Smooth muscle cell (in vitro differentiated cells): Measurements from ENCODE around the gene CD8A. TPM values are rescaled to one million over a fixed set of nuclear protein-coding genes. Genes with fewer than 3 reads are reported as not detected.

ENCODE experiments used
- DNase-seq: peaks from one replicate; lab custom pipeline; 2025; ENCODE audit not compliant: unreplicated experiment; lab: John Stamatoyannopoulos, UW
- H2AFZ ChIP-seq: fragments of 200-600 bp; sonication (generic); 2 replicates; pipeline ENCODE4 v1.6.0; 2016; ENCODE audit warnings: antibody characterized with exemption, low read depth, mild to moderate bottlenecking
- H3F3A ChIP-seq: fragments of 200-600 bp; sonication (generic); 2 replicates; pipeline ENCODE4 v1.6.0; 2017; ENCODE audit warnings: antibody characterized with exemption, low read depth
- H3K27ac ChIP-seq: fragments of 200-600 bp; sonication (generic); 2 replicates; pipeline ENCODE4 v1.5.1; 2016; ENCODE audit warnings: low read depth, mild to moderate bottlenecking
- H3K27me3 ChIP-seq: fragments of 200-600 bp; sonication (generic); 2 replicates; pipeline ENCODE4 v1.6.1; 2016; ENCODE audit warnings: low read depth, mild to moderate bottlenecking
- H3K36me3 ChIP-seq: fragments of 200-600 bp; sonication (generic); 2 replicates; pipeline ENCODE4 v1.5.1; 2016; ENCODE audit warnings: low read depth
- H3K4me1 ChIP-seq: fragments of 200-600 bp; sonication (generic); 2 replicates; pipeline ENCODE4 v1.5.1; 2016; ENCODE audit warnings: low read depth
- H3K4me2 ChIP-seq: fragments of 200-600 bp; sonication (generic); 2 replicates; pipeline ENCODE4 v1.6.0; 2016; ENCODE audit warnings: mild to moderate bottlenecking
- H3K4me3 ChIP-seq: fragments of 200-600 bp; sonication (generic); 2 replicates; pipeline ENCODE4 v1.5.1; 2016; ENCODE audit warnings: mild to moderate bottlenecking
- H3K79me2 ChIP-seq: fragments of 200-600 bp; sonication (generic); 2 replicates; pipeline ENCODE4 v1.6.0; 2016; ENCODE audit warnings: low read depth, mild to moderate bottlenecking
- H3K9ac ChIP-seq: fragments of 200-600 bp; sonication (generic); 2 replicates; pipeline ENCODE4 v1.6.0; 2016; ENCODE audit warnings: low read depth
- H3K9me3 ChIP-seq: fragments of 200-600 bp; sonication (generic); replicated peaks from 2 replicates; pipeline ENCODE4 v1.5.1; 2016; ENCODE audit warnings: low read depth
- H4K20me1 ChIP-seq: fragments of 200-600 bp; sonication (generic); 2 replicates; pipeline ENCODE4 v1.6.0; 2016; ENCODE audit warnings: low read depth
- WGBS: methylation state at CpG from one replicate; pipeline ENCODE4 v1.1.7; 2016; ENCODE audit warnings: low lambda C conversion rate; 5-methylcytosine and 5-hydroxymethylcytosine counted together
- polyA plus RNA-seq: library from polyadenylated mRNA; unstranded; fragments of >200 nt; fragmentation: Nextera tagmentation; extraction: Ambion mirVana; gene quantifications from 2 replicates; pipeline ENCODE4 v1.2.1, GENCODE V29; 2016
- total RNA-seq: library from RNA; depleted of rRNA; stranded (reverse); fragments of >200 nt; gene quantifications from 2 replicates; pipeline ENCODE4 v1.2.3, GENCODE V29; 2014
- TF ChIP-seq, protein P1 (sequence below): fragments of 200-600 bp; sonication (generic); IDR thresholded peaks from 2 replicates; pipeline ENCODE4 v1.5.1; 2017; ENCODE audit warnings: borderline replicate concordance, mild to moderate bottlenecking, antibody characterized with exemption; ENCODE audit not compliant: insufficient read depth, poor library complexity, severe bottlenecking

Gene CD8A
- total and polyA plus RNA-seq, 2 experiments from 2014 or later, result not detected

DNA sequence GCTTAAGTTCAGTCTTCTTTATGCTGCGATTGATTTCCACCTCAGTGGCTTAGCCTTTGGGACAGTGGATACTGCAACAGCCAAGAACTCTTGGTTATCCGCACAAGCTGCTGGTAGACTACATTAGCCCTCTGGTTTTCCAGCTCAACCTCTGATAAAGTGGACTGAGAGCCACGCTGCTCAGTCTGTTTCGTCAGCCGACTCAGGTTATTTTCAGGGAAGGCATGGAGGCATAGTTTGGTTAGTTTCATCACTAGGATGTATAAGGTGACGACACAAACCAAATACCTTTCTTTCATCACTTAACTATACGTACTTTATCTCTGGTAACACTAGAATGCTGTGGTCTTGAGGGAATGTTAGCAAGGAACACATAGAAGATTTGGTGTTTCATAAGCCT is 14.2 kb downstream of the CD8A start:
- H3K27ac ChIP-seq, result no peak overlapping the region
- no peaks in the 10 kb centered on the region for H3F3A ChIP-seq
- WGBS, result 92% methylated on average over 7 of the region's 7 CpGs
- no peaks in the 10 kb centered on the region for H4K20me1 ChIP-seq
- H3K36me3 ChIP-seq, result peaks cover 2% of the 10 kb centered on the region
- no peak overlapping the region for H3K9ac ChIP-seq
- no peak for DNase-seq
- H3K4me1 ChIP-seq, result no peaks in the 10 kb centered on the region
- no peak overlapping the region for H3K4me3 ChIP-seq
- no peak overlapping the region for H3K4me2 ChIP-seq
- no peaks in the 10 kb centered on the region for H3K27me3 ChIP-seq
- H3K79me2 ChIP-seq, result no peaks in the 10 kb centered on the region
- TF ChIP-seq, protein P1, sequence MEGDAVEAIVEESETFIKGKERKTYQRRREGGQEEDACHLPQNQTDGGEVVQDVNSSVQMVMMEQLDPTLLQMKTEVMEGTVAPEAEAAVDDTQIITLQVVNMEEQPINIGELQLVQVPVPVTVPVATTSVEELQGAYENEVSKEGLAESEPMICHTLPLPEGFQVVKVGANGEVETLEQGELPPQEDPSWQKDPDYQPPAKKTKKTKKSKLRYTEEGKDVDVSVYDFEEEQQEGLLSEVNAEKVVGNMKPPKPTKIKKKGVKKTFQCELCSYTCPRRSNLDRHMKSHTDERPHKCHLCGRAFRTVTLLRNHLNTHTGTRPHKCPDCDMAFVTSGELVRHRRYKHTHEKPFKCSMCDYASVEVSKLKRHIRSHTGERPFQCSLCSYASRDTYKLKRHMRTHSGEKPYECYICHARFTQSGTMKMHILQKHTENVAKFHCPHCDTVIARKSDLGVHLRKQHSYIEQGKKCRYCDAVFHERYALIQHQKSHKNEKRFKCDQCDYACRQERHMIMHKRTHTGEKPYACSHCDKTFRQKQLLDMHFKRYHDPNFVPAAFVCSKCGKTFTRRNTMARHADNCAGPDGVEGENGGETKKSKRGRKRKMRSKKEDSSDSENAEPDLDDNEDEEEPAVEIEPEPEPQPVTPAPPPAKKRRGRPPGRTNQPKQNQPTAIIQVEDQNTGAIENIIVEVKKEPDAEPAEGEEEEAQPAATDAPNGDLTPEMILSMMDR, result no peak
- no peaks in the 10 kb centered on the region for H3K9me3 ChIP-seq
- H2AFZ ChIP-seq, result no peak overlapping the region

DNA sequence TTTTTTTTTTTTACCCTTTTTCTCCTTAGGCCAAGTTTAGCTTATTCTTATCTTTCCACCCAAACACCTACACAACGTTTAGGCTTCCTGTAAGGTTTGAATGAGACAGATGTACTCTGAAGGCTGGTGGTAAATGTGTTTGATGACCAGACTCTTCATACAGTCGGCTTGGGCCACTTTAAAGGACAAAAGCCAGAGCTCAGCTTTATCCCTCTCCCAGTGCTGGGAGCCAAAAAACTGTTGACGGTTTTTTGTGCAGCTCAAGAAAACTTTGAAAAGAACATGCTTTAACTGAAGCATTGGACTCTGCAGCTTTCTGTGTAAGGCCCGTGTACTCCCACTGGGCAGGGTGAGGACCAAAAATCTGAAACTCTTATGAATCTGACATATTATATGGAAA is 15.4 kb downstream of the CD8A start:
- WGBS, result 58% methylated on average over 4 of the region's 4 CpGs
- Histone ChIP-seq H2AFZ (no peak overlapping the region), H3K27me3 (no peaks in the 10 kb centered on the region), H3K79me2 (no peaks in the 10 kb centered on the region), H3K9ac (no peak overlapping the region), H3K4me2 (no peak overlapping the region), H3K4me3 (no peak overlapping the region), H3F3A (no peaks in the 10 kb centered on the region), H3K36me3 (peaks cover 3% of the 10 kb centered on the region), H4K20me1 (no peaks in the 10 kb centered on the region), H3K4me1 (no peaks in the 10 kb centered on the region), H3K9me3 (no peaks in the 10 kb centered on the region), H3K27ac (no peak overlapping the region)
- no peak for DNase-seq
- TF ChIP-seq, protein P1, result no peak

DNA sequence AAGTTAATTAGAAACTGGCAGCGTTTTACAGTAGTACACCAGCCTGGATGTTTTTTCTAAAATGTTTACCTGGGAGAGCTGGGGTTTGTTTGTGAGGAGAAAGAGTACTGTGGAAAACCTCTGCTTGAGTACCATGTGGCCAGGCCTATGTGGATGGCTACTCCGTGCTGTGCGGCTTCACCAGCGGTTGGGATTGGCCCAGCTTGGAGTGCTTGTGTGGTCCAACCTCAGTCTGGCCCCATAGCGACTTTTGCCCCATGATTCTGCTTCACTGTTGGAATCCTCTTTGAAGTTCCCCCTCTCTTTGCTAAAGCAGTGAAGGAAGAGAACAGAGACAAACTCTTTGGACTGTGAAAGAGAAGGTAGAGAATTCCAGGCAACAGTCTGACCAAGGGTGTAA is 15.9 kb downstream of the CD8A start:
- WGBS, result 77% methylated on average over 5 of the region's 5 CpGs
- H3K9me3 ChIP-seq, result no peaks in the 10 kb centered on the region

DNA sequence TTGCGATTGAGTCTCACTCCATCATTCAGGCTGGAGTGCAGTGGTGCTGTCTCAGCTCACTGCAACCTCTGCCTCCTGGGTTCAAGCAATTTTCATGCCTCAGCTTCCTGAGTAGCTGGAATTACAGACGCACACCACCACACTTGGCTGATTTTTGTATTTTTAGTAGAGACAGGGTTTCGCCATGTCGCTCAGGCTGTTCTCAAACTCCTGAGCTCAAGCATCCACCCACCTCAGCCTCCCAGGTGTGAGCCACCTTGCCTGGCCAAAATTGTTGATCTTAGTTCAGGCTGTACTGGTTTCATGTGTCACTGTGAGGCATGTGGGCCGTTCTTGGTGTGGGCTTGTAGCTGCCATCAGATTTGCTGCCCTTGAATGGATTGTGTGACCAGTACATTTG is 18.1 kb downstream of the CD8A start:
- no peaks in the 10 kb centered on the region for H3F3A ChIP-seq
- no peaks in the 10 kb centered on the region for H3K27me3 ChIP-seq
- H3K4me3 ChIP-seq, result no peak overlapping the region
- peaks cover 3% of the 10 kb centered on the region for H3K36me3 ChIP-seq
- peaks cover 4% of the 10 kb centered on the region for H4K20me1 ChIP-seq
- no peak overlapping the region for H3K4me2 ChIP-seq
- TF ChIP-seq, protein P1, result no peak
- no peak overlapping the region for H2AFZ ChIP-seq
- no peak for DNase-seq
- H3K9me3 ChIP-seq, result no peaks in the 10 kb centered on the region
- no peaks in the 10 kb centered on the region for H3K79me2 ChIP-seq
- 79% methylated on average over 5 of the region's 5 CpGs for WGBS
- H3K4me1 ChIP-seq, result no peaks in the 10 kb centered on the region
- no peak overlapping the region for H3K9ac ChIP-seq
- H3K27ac ChIP-seq, result no peak overlapping the region

More for the DNA sequence above, 15.9 kb downstream of the CD8A start:
- TF ChIP-seq, protein P1, result no peak
- Histone ChIP-seq H3K27me3 (no peaks in the 10 kb centered on the region), H3K4me3 (no peak overlapping the region), H4K20me1 (peaks cover 2% of the 10 kb centered on the region), H3K79me2 (no peaks in the 10 kb centered on the region), H3K4me1 (no peaks in the 10 kb centered on the region), H3K36me3 (peaks cover 3% of the 10 kb centered on the region), H3K4me2 (no peak overlapping the region), H3K9ac (no peak overlapping the region), H2AFZ (no peak overlapping the region), H3K27ac (no peak overlapping the region), H3F3A (no peaks in the 10 kb centered on the region)
- DNase-seq, result no peak
